NB4 (cell line): ENCODE data around the gene ZNF606.

ENCODE experiments used
- DNase-seq: peaks from one replicate; pipeline ENCODE4 v3.0.0; 2010; ENCODE audit warnings: low read depth
- H3K4me3 ChIP-seq: one replicate; pipeline ENCODE4 v1.5.1; 2011; ENCODE audit warnings: mild to moderate bottlenecking, low read depth, low read length, moderate library complexity
- CTCF ChIP-seq: IDR thresholded peaks from one replicate; pipeline ENCODE4 v1.5.1; 2012; ENCODE audit warnings: low read depth, low read length
- MAX ChIP-seq: IDR thresholded peaks from 2 replicates; pipeline ENCODE4 v1.6.1; 2011; ENCODE audit warnings: low read depth, low read length
- MYC ChIP-seq: IDR thresholded peaks from 2 replicates; pipeline ENCODE4 v1.6.1; 2011; ENCODE audit warnings: low read depth, low read length
- POLR2A ChIP-seq: IDR thresholded peaks from 2 replicates; pipeline ENCODE4 v1.6.1; 2011; ENCODE audit warnings: mild to moderate bottlenecking; ENCODE audit not compliant: insufficient read length; ENCODE audit errors: extremely low read depth

Gene ZNF606

GRCh38 chr19:58044886-58045285 is 42.3 kb upstream of the ZNF606 start:
- TF ChIP-seq MAX (no peak), MYC (no peak), CTCF (no peak), POLR2A (no peak)
- H3K4me3 ChIP-seq, result no peak overlapping the region
- no peak for DNase-seq

- no peak overlapping the region for H3K4me3 ChIP-seq
- no peak for DNase-seq
- TF ChIP-seq POLR2A (no peak), MYC (no peak), CTCF (no peak), MAX (no peak)
Measured at GRCh38 chr19:58044391-58044790, 41.8 kb upstream of the ZNF606 start.

- TF ChIP-seq MAX, result no peak
- no peak for TF ChIP-seq POLR2A
- no peak for TF ChIP-seq MYC
- no peak for TF ChIP-seq CTCF
- DNase-seq, result no peak
- no peak overlapping the region for H3K4me3 ChIP-seq
Measured at GRCh38 chr19:58042495-58043340, 40.1 kb upstream of the ZNF606 start.

- H3K4me3 ChIP-seq, result no peak overlapping the region
- DNase-seq, result no peak
- TF ChIP-seq CTCF (no peak), MAX (no peak), MYC (no peak), POLR2A (no peak)
Measured at GRCh38 chr19:58040751-58041525, 38.3 kb upstream of the ZNF606 start.

GRCh38 chr19:58038688-58039204 is 36.1 kb upstream of the ZNF606 start:
- no peak overlapping the region for H3K4me3 ChIP-seq
- peak; percentile 22 for DNase-seq
- TF ChIP-seq POLR2A, result no peak
- no peak for TF ChIP-seq MYC
- no peak for TF ChIP-seq MAX
